NCI-H69 (cell line): ENCODE measurements around the gene HTR6.

Experiments
- DNase-seq: peaks from one replicate; lab custom pipeline; 2025; lab: John Stamatoyannopoulos, UW

Gene HTR6

DNA sequence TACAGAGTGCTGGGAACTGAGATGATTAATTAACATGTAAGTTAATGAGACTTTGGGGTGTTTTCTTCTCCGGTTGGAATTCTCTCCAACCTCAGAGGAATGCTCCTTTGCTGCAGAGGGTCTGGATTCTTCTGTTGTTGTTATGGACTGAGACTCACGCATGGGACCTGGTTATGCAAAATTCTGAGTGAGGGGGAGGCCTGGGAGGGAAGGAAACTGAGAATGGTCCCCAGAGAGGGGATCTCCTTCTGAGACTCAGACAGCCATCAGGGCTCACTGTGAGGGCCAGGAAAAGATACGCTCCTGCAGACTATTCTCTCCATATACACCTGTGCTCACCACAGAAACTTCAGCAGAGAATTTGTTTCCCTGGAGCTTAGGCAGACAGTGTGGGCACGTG is 56.3 kb downstream of the HTR6 start:
- DNase-seq, result no peak

DNA sequence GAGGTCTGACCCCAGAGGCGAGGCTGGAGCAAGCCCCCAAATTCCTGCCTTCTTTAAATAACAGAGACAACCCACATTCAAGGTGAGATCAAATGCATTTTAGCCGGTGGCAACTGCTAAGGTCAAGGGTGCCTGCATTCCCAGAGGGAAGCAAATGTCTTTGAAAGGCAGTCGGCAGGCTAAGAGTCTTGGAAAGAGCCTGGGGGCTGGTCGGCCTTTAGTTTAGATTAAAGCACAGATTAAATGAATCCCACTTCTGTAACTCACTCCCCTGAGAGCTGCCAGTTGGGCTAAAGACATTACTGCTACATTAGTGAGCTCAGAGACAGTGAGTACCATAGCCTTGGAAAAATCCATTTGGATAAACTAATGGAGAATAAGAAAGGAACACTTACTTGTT is 59.2 kb downstream of the HTR6 start:
- DNase-seq, result no peak

DNA sequence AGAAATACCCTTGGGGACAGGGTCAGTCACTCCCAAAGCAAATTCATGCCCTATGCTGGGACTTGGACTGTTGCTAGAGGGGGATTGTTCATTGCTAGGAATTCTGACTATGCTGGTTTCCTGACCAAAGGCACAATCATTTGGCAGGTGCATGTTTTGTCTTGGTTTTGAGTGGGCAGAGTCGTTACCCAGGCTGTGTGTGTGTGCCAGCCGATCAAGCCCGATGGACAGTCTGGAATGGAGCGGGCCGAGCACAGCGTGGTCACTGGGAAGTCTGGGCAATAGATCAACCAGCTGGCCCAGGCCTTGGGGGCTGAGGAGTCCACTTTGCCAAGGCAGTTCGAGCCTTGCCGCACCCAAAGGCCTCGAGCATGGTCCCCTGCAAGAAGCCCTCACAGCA is 60.9 kb downstream of the HTR6 start:
- DNase-seq, result no peak

DNA sequence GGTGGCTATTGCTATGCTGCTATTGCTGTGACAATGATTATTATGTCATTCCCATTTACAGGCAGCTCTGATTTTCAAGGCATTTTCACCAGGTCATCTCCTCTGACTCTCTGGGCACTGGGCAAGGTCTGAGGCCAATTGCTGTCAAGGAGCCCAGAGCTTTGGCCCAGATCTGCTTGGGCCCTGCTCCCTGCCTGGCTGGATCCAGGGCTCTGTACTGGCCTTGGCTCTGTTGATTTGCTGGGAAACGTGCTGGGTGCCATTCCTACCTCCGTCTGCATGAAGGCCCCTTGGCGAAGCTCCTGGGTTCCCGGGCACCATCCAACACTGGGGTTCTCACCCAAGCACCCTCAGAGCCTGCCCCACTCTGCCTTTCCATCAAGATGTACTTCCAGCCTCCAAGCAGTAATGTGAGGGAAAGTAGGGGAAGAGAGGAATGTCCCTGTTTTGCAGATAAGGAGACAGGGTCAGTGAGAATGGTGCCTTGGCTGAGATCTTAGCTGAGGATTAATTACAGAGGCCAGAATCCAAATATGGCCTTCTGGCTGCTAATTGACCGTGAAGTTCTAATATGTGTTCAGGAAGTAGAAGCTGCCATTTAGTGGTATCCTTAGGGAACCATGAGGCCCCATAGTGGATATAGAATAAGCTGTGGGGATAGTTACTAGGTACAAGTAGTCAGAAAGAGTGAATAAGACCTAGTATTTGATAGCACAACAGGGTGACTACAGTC is 63.9 kb downstream of the HTR6 start:
- DNase-seq, result peak; percentile 9

DNA sequence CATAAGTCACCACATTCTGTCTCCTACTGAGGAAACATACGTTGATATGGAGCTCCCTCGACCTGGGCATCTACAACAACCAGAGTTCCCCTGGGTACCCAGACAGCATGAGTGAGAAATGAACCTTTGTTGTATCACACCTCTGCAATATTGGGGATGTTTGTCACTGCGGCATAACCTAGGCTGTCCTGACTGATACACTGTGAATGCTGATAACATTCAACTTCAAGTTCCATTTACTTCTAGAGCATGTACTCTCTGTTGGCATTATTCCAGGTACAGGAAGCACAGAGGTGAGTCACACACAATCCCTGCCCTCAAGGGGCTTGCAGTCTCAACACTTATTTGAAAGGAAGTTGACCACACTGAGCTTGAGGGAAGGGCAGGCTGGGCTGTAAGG is 65.6 kb downstream of the HTR6 start:
- DNase-seq, result no peak
